OCI-LY3 (cell line): ENCODE data around the gene B3GAT3.

ENCODE experiments used
- EZH2phosphoT487 ChIP-seq: fragments of 200-600 bp; shearing (Covaris generic); IDR thresholded peaks from 2 replicates; pipeline ENCODE4 v1.6.1; 2018; ENCODE audit warnings: antibody characterized with exemption, mixed run types, low read depth
- TF ChIP-seq, protein P1 (sequence below): fragments of 200-600, 300-600 bp; sonication (generic); IDR thresholded peaks from 2 replicates; pipeline ENCODE4 v1.5.1; 2014; ENCODE audit warnings: antibody characterized with exemption, low read length, low read depth

- TF ChIP-seq, protein P1, sequence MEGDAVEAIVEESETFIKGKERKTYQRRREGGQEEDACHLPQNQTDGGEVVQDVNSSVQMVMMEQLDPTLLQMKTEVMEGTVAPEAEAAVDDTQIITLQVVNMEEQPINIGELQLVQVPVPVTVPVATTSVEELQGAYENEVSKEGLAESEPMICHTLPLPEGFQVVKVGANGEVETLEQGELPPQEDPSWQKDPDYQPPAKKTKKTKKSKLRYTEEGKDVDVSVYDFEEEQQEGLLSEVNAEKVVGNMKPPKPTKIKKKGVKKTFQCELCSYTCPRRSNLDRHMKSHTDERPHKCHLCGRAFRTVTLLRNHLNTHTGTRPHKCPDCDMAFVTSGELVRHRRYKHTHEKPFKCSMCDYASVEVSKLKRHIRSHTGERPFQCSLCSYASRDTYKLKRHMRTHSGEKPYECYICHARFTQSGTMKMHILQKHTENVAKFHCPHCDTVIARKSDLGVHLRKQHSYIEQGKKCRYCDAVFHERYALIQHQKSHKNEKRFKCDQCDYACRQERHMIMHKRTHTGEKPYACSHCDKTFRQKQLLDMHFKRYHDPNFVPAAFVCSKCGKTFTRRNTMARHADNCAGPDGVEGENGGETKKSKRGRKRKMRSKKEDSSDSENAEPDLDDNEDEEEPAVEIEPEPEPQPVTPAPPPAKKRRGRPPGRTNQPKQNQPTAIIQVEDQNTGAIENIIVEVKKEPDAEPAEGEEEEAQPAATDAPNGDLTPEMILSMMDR, result no peak
- no peak for TF ChIP-seq EZH2phosphoT487
Measured at GRCh38 chr11:62572431-62572830, 49.4 kb downstream of the B3GAT3 start.
